Karpas-422 (cell line): ENCODE results near the gene OSBPL8. TPM values are rescaled to one million over a fixed set of nuclear protein-coding genes. Genes with fewer than 3 reads are reported as not detected.
A peak's percentile ranks its signal among the peaks of the same experiment; 100 is the strongest.

Experiments
- DNase-seq: peaks from one replicate; pipeline ENCODE4 v3.0.0-alpha.2; 2015
- H2AFZ ChIP-seq: fragments of 200-600 bp; sonication (generic); 2 replicates; pipeline ENCODE4 v1.6.1; 2014; ENCODE audit warnings: antibody characterized with exemption, low read length, mixed read lengths
- H3K27ac ChIP-seq: fragments of 200-600 bp; sonication (generic); 2 replicates; pipeline ENCODE4 v1.5.1; 2014; ENCODE audit warnings: mild to moderate bottlenecking, low read length, moderate library complexity
- H3K27me3 ChIP-seq: fragments of 200-600 bp; sonication (generic); 2 replicates; pipeline ENCODE4 v1.6.1; 2014; ENCODE audit warnings: low read length, mixed read lengths
- H3K36me3 ChIP-seq: fragments of 200-600 bp; sonication (generic); 2 replicates; pipeline ENCODE4 v1.6.1; 2014; ENCODE audit warnings: low read length, mixed read lengths; ENCODE audit not compliant: insufficient read depth
- H3K4me1 ChIP-seq: fragments of 200-600 bp; sonication (generic); 2 replicates; pipeline ENCODE4 v1.6.1; 2014; ENCODE audit warnings: mild to moderate bottlenecking, low read length, mixed read lengths
- H3K4me2 ChIP-seq: fragments of 200-600 bp; sonication (generic); 2 replicates; pipeline ENCODE4 v1.6.1; 2014; ENCODE audit warnings: low read length, low read depth, mild to moderate bottlenecking; ENCODE audit not compliant: poor library complexity, severe bottlenecking
- H3K4me3 ChIP-seq: fragments of 200-600 bp; sonication (generic); 2 replicates; pipeline ENCODE4 v1.5.1; 2014; ENCODE audit warnings: mild to moderate bottlenecking, antibody characterized with exemption, low read length, mixed read lengths
- H3K79me2 ChIP-seq: fragments of 200-600 bp; sonication (generic); 2 replicates; pipeline ENCODE4 v1.6.1; 2014; ENCODE audit warnings: mild to moderate bottlenecking, low read length, mixed read lengths
- H3K9ac ChIP-seq: fragments of 200-600 bp; sonication (generic); 2 replicates; pipeline ENCODE4 v1.6.0; 2014; ENCODE audit warnings: low read length
- H3K9me2 ChIP-seq: fragments of 200-600 bp; sonication (generic), shearing (Covaris generic); replicated peaks from 2 replicates; pipeline ENCODE4 v1.6.0; 2014; ENCODE audit warnings: mild to moderate bottlenecking, low read length, moderate library complexity; ENCODE audit not compliant: insufficient read depth
- H3K9me3 ChIP-seq: fragments of 300-700, 200-600 bp; sonication (generic); 2 replicates; pipeline ENCODE4 v1.6.1; 2014; ENCODE audit warnings: low read length, mixed read lengths
- H4K20me1 ChIP-seq: fragments of 200-600 bp; sonication (generic); 2 replicates; pipeline ENCODE4 v1.6.1; 2014; ENCODE audit warnings: mild to moderate bottlenecking, antibody characterized with exemption, low read length, low read depth; ENCODE audit not compliant: insufficient read depth
- total RNA-seq: library from RNA; depleted of rRNA; stranded (reverse); fragments of >200 nt; shearing (Covaris generic); gene quantifications from 2 replicates; pipeline ENCODE4 v1.2.3, GENCODE V29; 2014; ENCODE audit warnings: low replicate concordance

Gene OSBPL8
- total RNA-seq, 1 experiment from 2014 or later = 116 TPM

DNA sequence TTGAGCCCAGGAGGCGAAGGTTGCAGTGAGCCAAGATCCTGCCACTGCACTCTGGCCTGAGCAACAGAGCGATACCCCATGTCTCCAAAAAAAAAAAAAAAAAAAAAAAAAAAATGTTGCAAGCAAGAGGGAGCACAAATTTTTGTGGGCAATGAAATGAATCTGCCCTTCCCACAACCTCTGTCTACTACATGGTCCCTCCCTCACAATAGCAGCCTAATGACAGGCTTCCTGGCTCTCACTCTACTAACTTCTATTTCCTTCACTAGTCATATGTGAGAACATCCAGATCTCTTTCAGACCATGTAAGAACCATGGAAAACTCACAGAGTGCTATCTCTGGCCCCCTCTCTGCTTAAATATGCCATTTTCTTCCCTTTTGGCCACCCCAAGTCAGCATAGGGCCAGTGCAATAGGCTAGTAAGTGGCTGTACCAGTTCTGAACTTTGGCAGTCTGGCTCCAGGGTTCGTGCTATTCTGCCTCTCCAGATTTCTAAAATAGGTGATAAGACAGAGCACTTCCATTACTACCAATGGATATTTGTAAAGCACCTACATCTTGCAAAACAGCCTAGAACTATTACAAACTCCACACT is 7.1 kb downstream of the OSBPL8 start:
- H3K27me3 ChIP-seq = no peaks in the 10 kb centered on the region
- H3K27ac ChIP-seq = peak overlapping the region; percentile 63
- DNase-seq = no peak
- H3K36me3 ChIP-seq = no peaks in the 10 kb centered on the region
- no peaks in the 10 kb centered on the region for H3K9me3 ChIP-seq
- H3K9ac ChIP-seq = peak overlapping the region; percentile 25; the same call in 1 of the 2 replicates
- H3K4me3 ChIP-seq = no peak overlapping the region
- H3K9me2 ChIP-seq = no peaks in the 10 kb centered on the region
- H4K20me1 ChIP-seq = no peaks in the 10 kb centered on the region
- no peak overlapping the region for H2AFZ ChIP-seq
- H3K79me2 ChIP-seq = peaks cover 100% of the 10 kb centered on the region
- peaks cover 94% of the 10 kb centered on the region for H3K4me1 ChIP-seq
- peak overlapping the region; percentile 36 for H3K4me2 ChIP-seq

DNA sequence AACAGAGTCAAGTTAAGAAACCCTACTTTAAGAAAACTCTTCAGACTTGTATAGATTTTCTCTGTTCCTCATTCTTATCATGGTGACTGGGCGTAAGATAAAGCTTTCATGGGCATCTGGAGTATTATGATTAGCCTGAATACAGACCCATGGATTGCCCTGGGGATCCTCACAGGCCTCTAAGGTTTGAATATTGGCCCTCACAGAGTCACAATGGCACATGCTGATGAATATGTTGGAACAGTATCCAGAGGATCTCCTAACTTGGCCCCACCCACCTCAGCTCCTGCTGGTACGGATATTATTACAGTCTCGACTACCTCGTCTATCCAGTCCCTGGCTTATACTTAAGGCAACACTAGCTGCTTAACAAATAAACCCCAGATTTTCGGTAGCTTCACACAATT is 8.1 kb downstream of the OSBPL8 start:
- Histone ChIP-seq H3K9me3 (no peaks in the 10 kb centered on the region), H3K27me3 (no peaks in the 10 kb centered on the region), H2AFZ (no peak overlapping the region), H3K4me3 (no peak overlapping the region), H3K9me2 (no peaks in the 10 kb centered on the region), H3K27ac (peak overlapping the region; percentile 63), H3K79me2 (peaks cover 100% of the 10 kb centered on the region), H3K4me1 (peaks cover 94% of the 10 kb centered on the region), H4K20me1 (no peaks in the 10 kb centered on the region), H3K4me2 (peak overlapping the region; percentile 28), H3K36me3 (no peaks in the 10 kb centered on the region), H3K9ac (no peak overlapping the region)
- DNase-seq = peak; percentile 68

DNA sequence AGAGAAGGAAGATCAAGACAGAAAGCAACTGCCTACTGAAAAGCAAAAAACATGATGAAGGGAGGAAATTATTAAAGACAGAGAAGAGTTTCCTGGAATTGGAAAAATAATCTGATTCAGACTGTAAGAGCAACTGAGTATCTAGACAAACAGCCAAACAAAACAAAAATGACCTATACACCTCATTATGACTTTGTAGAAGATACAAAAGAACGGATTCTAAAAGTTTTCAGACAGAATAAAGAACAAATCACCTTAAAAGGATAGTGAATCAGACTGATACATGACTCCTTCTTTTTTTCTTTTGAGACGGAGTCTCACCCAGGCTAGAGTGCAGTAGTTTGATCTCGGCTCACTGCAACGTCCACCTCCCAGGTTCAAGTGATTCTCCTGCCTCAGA is 10.4 kb downstream of the OSBPL8 start:
- no peak overlapping the region for H3K4me2 ChIP-seq
- H3K27me3 ChIP-seq = no peaks in the 10 kb centered on the region
- H3K36me3 ChIP-seq = peaks cover 2% of the 10 kb centered on the region; the same call in 1 of the 2 replicates
- no peaks in the 10 kb centered on the region for H3K9me3 ChIP-seq
- no peak overlapping the region for H2AFZ ChIP-seq
- peaks cover 94% of the 10 kb centered on the region for H3K4me1 ChIP-seq
- H3K27ac ChIP-seq = peak overlapping the region; percentile 16; the same call in 1 of the 2 replicates
- no peaks in the 10 kb centered on the region for H4K20me1 ChIP-seq
- H3K9ac ChIP-seq = no peak overlapping the region
- peaks cover 100% of the 10 kb centered on the region for H3K79me2 ChIP-seq
- no peaks in the 10 kb centered on the region for H3K9me2 ChIP-seq
- H3K4me3 ChIP-seq = no peak overlapping the region
- DNase-seq = no peak

GRCh38 chr12:76548222-76548837 is 11.2 kb downstream of the OSBPL8 start:
- Histone ChIP-seq H3K36me3 (peaks cover 3% of the 10 kb centered on the region; the same call in 1 of the 2 replicates), H4K20me1 (no peaks in the 10 kb centered on the region), H3K4me3 (no peak overlapping the region), H3K79me2 (peaks cover 100% of the 10 kb centered on the region), H3K9ac (no peak overlapping the region), H3K9me2 (no peaks in the 10 kb centered on the region), H3K4me2 (no peak overlapping the region), H3K27ac (peak overlapping the region; percentile 16; the same call in 1 of the 2 replicates), H3K27me3 (no peaks in the 10 kb centered on the region), H2AFZ (no peak overlapping the region), H3K4me1 (peaks cover 91% of the 10 kb centered on the region), H3K9me3 (no peaks in the 10 kb centered on the region)
- DNase-seq = no peak

- Histone ChIP-seq H3K9me3 (no peaks in the 10 kb centered on the region), H4K20me1 (no peaks in the 10 kb centered on the region), H3K79me2 (peaks cover 100% of the 10 kb centered on the region), H3K27me3 (no peaks in the 10 kb centered on the region), H3K4me3 (no peak overlapping the region), H3K27ac (no peak overlapping the region), H2AFZ (no peak overlapping the region), H3K4me1 (peaks cover 83% of the 10 kb centered on the region), H3K4me2 (no peak overlapping the region), H3K36me3 (peaks cover 3% of the 10 kb centered on the region; the same call in 1 of the 2 replicates), H3K9me2 (no peaks in the 10 kb centered on the region), H3K9ac (no peak overlapping the region)
- DNase-seq = no peak
Observed at GRCh38 chr12:76547526-76547925, 12.0 kb downstream of the OSBPL8 start.

GRCh38 chr12:76546889-76547288 is 12.7 kb downstream of the OSBPL8 start:
- peak overlapping the region; percentile 14; the same call in 1 of the 2 replicates for H3K27ac ChIP-seq
- no peak overlapping the region for H3K4me3 ChIP-seq
- H3K9me3 ChIP-seq = no peaks in the 10 kb centered on the region
- DNase-seq = no peak
- H3K4me1 ChIP-seq = peaks cover 76% of the 10 kb centered on the region
- H2AFZ ChIP-seq = no peak overlapping the region
- peaks cover 3% of the 10 kb centered on the region; the same call in 1 of the 2 replicates for H3K36me3 ChIP-seq
- peaks cover 100% of the 10 kb centered on the region for H3K79me2 ChIP-seq
- H3K9me2 ChIP-seq = no peaks in the 10 kb centered on the region
- no peak overlapping the region for H3K9ac ChIP-seq
- no peak overlapping the region for H3K4me2 ChIP-seq
- H3K27me3 ChIP-seq = no peaks in the 10 kb centered on the region
- no peaks in the 10 kb centered on the region for H4K20me1 ChIP-seq

- Histone ChIP-seq H3K9me3 (no peaks in the 10 kb centered on the region), H3K27me3 (no peaks in the 10 kb centered on the region), H3K79me2 (peaks cover 100% of the 10 kb centered on the region), H3K36me3 (peaks cover 3% of the 10 kb centered on the region; the same call in 1 of the 2 replicates), H3K4me3 (no peak overlapping the region), H3K27ac (no peak overlapping the region), H3K4me1 (peaks cover 62% of the 10 kb centered on the region), H2AFZ (no peak overlapping the region), H4K20me1 (no peaks in the 10 kb centered on the region), H3K4me2 (peak overlapping the region; percentile 17), H3K9me2 (no peaks in the 10 kb centered on the region), H3K9ac (no peak overlapping the region)
- DNase-seq = no peak
Observed at GRCh38 chr12:76545486-76545885, 14.1 kb downstream of the OSBPL8 start.

DNA sequence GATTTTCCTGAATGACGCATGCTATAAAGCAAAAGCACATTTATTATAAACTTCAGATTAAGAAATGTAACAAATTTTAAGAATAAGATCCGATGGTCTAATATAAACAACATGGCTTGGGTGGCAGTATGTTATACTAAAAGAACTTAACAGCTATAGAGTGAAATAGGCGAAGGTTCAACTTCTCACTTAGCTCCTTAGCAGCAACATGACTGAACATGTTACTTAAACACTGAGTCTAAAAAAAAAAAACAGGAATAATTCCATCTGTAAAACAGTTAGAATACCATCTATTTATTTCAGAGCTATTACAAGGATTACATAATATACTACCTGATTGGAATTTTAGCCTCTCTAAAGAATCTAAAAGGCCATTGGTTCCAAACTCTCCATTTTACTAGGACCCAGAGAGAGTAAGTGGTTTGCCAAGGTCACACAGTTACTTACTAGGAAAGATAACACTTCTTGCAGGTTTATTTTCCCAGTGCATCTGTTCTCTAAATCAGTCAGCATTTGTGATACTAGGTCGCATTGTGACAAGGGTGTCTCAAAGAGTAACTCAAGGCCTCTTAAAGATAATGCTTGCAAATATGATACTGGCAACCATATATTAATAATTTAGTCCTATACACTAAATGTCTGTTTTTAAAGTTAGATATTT is 14.8 kb downstream of the OSBPL8 start:
- Histone ChIP-seq H4K20me1 (no peaks in the 10 kb centered on the region), H3K79me2 (peaks cover 100% of the 10 kb centered on the region), H3K36me3 (peaks cover 5% of the 10 kb centered on the region; the same call in 1 of the 2 replicates), H3K9me3 (no peaks in the 10 kb centered on the region), H3K27me3 (no peaks in the 10 kb centered on the region), H3K4me3 (no peak overlapping the region), H3K4me2 (no peak overlapping the region), H3K9me2 (no peaks in the 10 kb centered on the region), H3K9ac (no peak overlapping the region), H2AFZ (no peak overlapping the region), H3K4me1 (peaks cover 55% of the 10 kb centered on the region), H3K27ac (no peak overlapping the region)
- DNase-seq = no peak
